ENCODE measurements around the gene NADSYN1.
"Not testable (repeated sequence)": the region's sequence is repeated elsewhere in the genome, so short reads cannot be mapped to it uniquely, and the experiment has no call there.

The NADSYN1 gene

GRCh38 chr11:71527576-71528210 is 74.7 kb downstream of the NADSYN1 start:
- DNase-seq = no peak

GRCh38 chr11:71530602-71531001 is 77.6 kb downstream of the NADSYN1 start:
- no peak for DNase-seq
- ATAC-seq = no peak

More at GRCh38 chr11:71527576-71528210, 74.7 kb downstream of the NADSYN1 start:
- ATAC-seq = no peak

GRCh38 chr11:71532036-71532610 is 79.1 kb downstream of the NADSYN1 start:
- ATAC-seq (no peak), DNase-seq (no peak)

GRCh38 chr11:71534711-71535608 is 82.0 kb downstream of the NADSYN1 start:
- ATAC-seq, DNase-seq: not testable (repeated sequence)

- DNase-seq = no peak
Observed at GRCh38 chr11:71535825-71536224, 82.8 kb downstream of the NADSYN1 start.

GRCh38 chr11:71537537-71537936 is 84.5 kb downstream of the NADSYN1 start:
- ATAC-seq = no peak

More at GRCh38 chr11:71535825-71536224, 82.8 kb downstream of the NADSYN1 start:
- no peak for ATAC-seq

GRCh38 chr11:71537977-71538665 is 85.1 kb downstream of the NADSYN1 start, which contains the start of gene KRTAP5-8:
Gene KRTAP5-8, plus strand, starts transcription at chr11:71538025. Its CDS starts 31 bp downstream, at chr11:71538056.
- not testable (repeated sequence) for ATAC-seq, DNase-seq

More at GRCh38 chr11:71537537-71537936, 84.5 kb downstream of the NADSYN1 start:
- no peak for DNase-seq

GRCh38 chr11:71538666-71538990 is 85.6 kb downstream of the NADSYN1 start:
- DNase-seq (no peak), ATAC-seq (no peak)

- DNase-seq = no peak
- ATAC-seq = no peak
Observed at GRCh38 chr11:71539017-71539416, 86.0 kb downstream of the NADSYN1 start.

GRCh38 chr11:71539971-71540370 is 87.0 kb downstream of the NADSYN1 start:
- not testable (repeated sequence) for DNase-seq, ATAC-seq

- not testable (repeated sequence) for DNase-seq, ATAC-seq
Observed at GRCh38 chr11:71540521-71541304, 87.7 kb downstream of the NADSYN1 start.

GRCh38 chr11:71542382-71542781 is 89.4 kb downstream of the NADSYN1 start:
- no peak for ATAC-seq
- DNase-seq = no peak

GRCh38 chr11:71542879-71543777 is 90.1 kb downstream of the NADSYN1 start:
- ATAC-seq (peak; percentile 79), DNase-seq (peak; percentile 34)

GRCh38 chr11:71543866-71544265 is 90.9 kb downstream of the NADSYN1 start:
- peak; percentile 11 for DNase-seq
- no peak for ATAC-seq

- no peak for DNase-seq
- ATAC-seq = no peak
Observed at GRCh38 chr11:71544525-71545214, 91.7 kb downstream of the NADSYN1 start.

GRCh38 chr11:71545405-71545966 is 92.5 kb downstream of the NADSYN1 start:
- no peak for DNase-seq
- ATAC-seq = no peak

GRCh38 chr11:71548120-71548519 is 95.1 kb downstream of the NADSYN1 start, which contains the start of gene KRTAP5-9:
Gene KRTAP5-9, plus strand, starts transcription at chr11:71548420. Its CDS starts 238 bp downstream, at chr11:71548658.
- no peak for DNase-seq
- ATAC-seq = no peak

GRCh38 chr11:71548716-71549151 is 95.7 kb downstream of the NADSYN1 start:
- ATAC-seq = no peak
- DNase-seq = no peak

Measured in stimulated activated naive CD8-positive, alpha-beta T cell treated with anti-CD3 and anti-CD28 coated beads, Interleukin-15, Interleukin-2, amounts not matched to agents 100 U/mL and 50 U/mL, for 24 hours (primary cell).